Neural cell (in vitro differentiated cells): ENCODE measurements around the gene LGI4. TPM values are rescaled to one million over a fixed set of nuclear protein-coding genes. Genes with fewer than 3 reads are reported as not detected.

Experiments
- H2AFZ ChIP-seq: fragments of 200-600, 300-800 bp; sonication (generic), shearing (Covaris generic); 2 replicates; pipeline ENCODE4 v1.6.0; 2014; ENCODE audit warnings: low read depth, mild to moderate bottlenecking, antibody characterized with exemption, low read length, moderate library complexity
- H3F3A ChIP-seq: fragments of 200-600 bp; shearing (Covaris generic); 2 replicates; pipeline ENCODE4 v1.6.1; 2016; ENCODE audit warnings: mild to moderate bottlenecking, moderate library complexity, mixed read lengths, antibody characterized with exemption, low read length; ENCODE audit not compliant: insufficient read depth, poor library complexity, severe bottlenecking
- H3K27ac ChIP-seq: fragments of 200-600, 300-800 bp; sonication (generic), shearing (Covaris generic); 2 replicates; pipeline ENCODE4 v1.5.1; 2014; ENCODE audit warnings: mild to moderate bottlenecking, low read length, moderate library complexity
- H3K27me3 ChIP-seq: fragments of 300-800, 200-600 bp; sonication (generic), shearing (Covaris generic); 2 replicates; pipeline ENCODE4 v1.6.0; 2014; ENCODE audit warnings: mild to moderate bottlenecking, low read depth, low read length, moderate library complexity; ENCODE audit not compliant: insufficient read depth
- H3K36me3 ChIP-seq: fragments of 300-800, 200-600 bp; sonication (generic), shearing (Covaris generic); 2 replicates; pipeline ENCODE4 v1.5.1; 2014; ENCODE audit warnings: mild to moderate bottlenecking, antibody characterized with exemption, low read length, moderate library complexity; ENCODE audit not compliant: insufficient read depth
- H3K4me2 ChIP-seq: fragments of 300-800, 200-600 bp; sonication (generic), shearing (Covaris generic); 2 replicates; pipeline ENCODE4 v1.6.0; 2014; ENCODE audit warnings: mild to moderate bottlenecking, low read length
- H3K4me3 ChIP-seq: fragments of 300-800, 200-600 bp; sonication (generic), shearing (Covaris generic); 2 replicates; pipeline ENCODE4 v1.5.1; 2014; ENCODE audit warnings: mild to moderate bottlenecking, low read length, moderate library complexity
- H3K79me2 ChIP-seq: fragments of 200-600 bp; shearing (Covaris generic); replicated peaks from 2 replicates; pipeline ENCODE4 v1.6.0; 2014; ENCODE audit warnings: mild to moderate bottlenecking, low read length, moderate library complexity; ENCODE audit not compliant: insufficient read depth
- H3K9ac ChIP-seq: fragments of 300-800, 200-600 bp; sonication (generic), shearing (Covaris generic); 2 replicates; pipeline ENCODE4 v1.6.1; 2016; ENCODE audit warnings: mild to moderate bottlenecking, low read length, mixed read lengths
- H3K9me2 ChIP-seq: fragments of 200-600 bp; shearing (Covaris generic); 2 replicates; pipeline ENCODE4 v1.6.1; 2016; ENCODE audit warnings: mild to moderate bottlenecking, low read length, mixed read lengths; ENCODE audit not compliant: insufficient read depth
- H3K9me3 ChIP-seq: fragments of 200-600, 300-800 bp; sonication (generic), shearing (Covaris generic); 2 replicates; pipeline ENCODE4 v1.6.1; 2016; ENCODE audit warnings: mild to moderate bottlenecking, mixed run types, low read length, moderate library complexity, mixed read lengths
- H4K20me1 ChIP-seq: fragments of 200-600 bp; shearing (Covaris generic); 2 replicates; pipeline ENCODE4 v1.6.1; 2016; ENCODE audit warnings: mild to moderate bottlenecking, mixed run types; ENCODE audit not compliant: insufficient read depth
- EP300 ChIP-seq: fragments of 450-650 bp; conservative IDR thresholded peaks from 2 replicates; pipeline ENCODE4 v1.6.1; 2014; ENCODE audit warnings: antibody characterized with exemption, mild to moderate bottlenecking, moderate library complexity; ENCODE audit not compliant: poor library complexity, severe bottlenecking
- EZH2 ChIP-seq: fragments of 200-600, 300-800 bp; shearing (Covaris generic), sonication (generic); IDR thresholded peaks from 2 replicates; pipeline ENCODE4 v1.6.1; 2014; ENCODE audit warnings: antibody characterized with exemption, low read length, borderline replicate concordance, mild to moderate bottlenecking; ENCODE audit not compliant: insufficient read depth, poor library complexity, severe bottlenecking
- MXI1 ChIP-seq: fragments of 450-650 bp; conservative IDR thresholded peaks from 2 replicates; pipeline ENCODE4 v1.6.1; 2014; ENCODE audit warnings: antibody characterized with exemption, mild to moderate bottlenecking; ENCODE audit not compliant: poor library complexity, severe bottlenecking
- POLR2AphosphoS5 ChIP-seq: IDR thresholded peaks from 2 replicates; pipeline ENCODE4 v1.6.1; 2012
- RAD21 ChIP-seq: fragments of 450-650 bp; conservative IDR thresholded peaks from 2 replicates; pipeline ENCODE4 v1.6.1; 2014; ENCODE audit warnings: antibody characterized with exemption, mild to moderate bottlenecking, moderate library complexity
- REST ChIP-seq: IDR thresholded peaks from 2 replicates; pipeline ENCODE4 v1.6.1; 2012; ENCODE audit warnings: borderline replicate concordance
- SMC3 ChIP-seq: fragments of 450-650 bp; conservative IDR thresholded peaks from 2 replicates; pipeline ENCODE4 v1.6.1; 2014; ENCODE audit warnings: antibody characterized with exemption, mild to moderate bottlenecking, moderate library complexity; ENCODE audit not compliant: poor library complexity
- TAF1 ChIP-seq: IDR thresholded peaks from 2 replicates; pipeline ENCODE4 v1.6.1; 2012; ENCODE audit warnings: low read depth
- polyA plus RNA-seq: library from polyadenylated mRNA; depleted of rRNA; stranded (reverse); fragments of >200 nt; gene quantifications from 2 replicates; pipeline ENCODE4 v1.2.3, GENCODE V29; 2014
- TF ChIP-seq, protein P1 (sequence below): fragments of 450-650 bp; IDR thresholded peaks from 2 replicates; pipeline ENCODE4 v1.5.1; 2014; ENCODE audit warnings: antibody characterized with exemption, mild to moderate bottlenecking, moderate library complexity; ENCODE audit not compliant: poor library complexity, severe bottlenecking

LGI4 gene
- polyA plus RNA-seq, 1 donor from 2014 or later, result 0.63 TPM

DNA sequence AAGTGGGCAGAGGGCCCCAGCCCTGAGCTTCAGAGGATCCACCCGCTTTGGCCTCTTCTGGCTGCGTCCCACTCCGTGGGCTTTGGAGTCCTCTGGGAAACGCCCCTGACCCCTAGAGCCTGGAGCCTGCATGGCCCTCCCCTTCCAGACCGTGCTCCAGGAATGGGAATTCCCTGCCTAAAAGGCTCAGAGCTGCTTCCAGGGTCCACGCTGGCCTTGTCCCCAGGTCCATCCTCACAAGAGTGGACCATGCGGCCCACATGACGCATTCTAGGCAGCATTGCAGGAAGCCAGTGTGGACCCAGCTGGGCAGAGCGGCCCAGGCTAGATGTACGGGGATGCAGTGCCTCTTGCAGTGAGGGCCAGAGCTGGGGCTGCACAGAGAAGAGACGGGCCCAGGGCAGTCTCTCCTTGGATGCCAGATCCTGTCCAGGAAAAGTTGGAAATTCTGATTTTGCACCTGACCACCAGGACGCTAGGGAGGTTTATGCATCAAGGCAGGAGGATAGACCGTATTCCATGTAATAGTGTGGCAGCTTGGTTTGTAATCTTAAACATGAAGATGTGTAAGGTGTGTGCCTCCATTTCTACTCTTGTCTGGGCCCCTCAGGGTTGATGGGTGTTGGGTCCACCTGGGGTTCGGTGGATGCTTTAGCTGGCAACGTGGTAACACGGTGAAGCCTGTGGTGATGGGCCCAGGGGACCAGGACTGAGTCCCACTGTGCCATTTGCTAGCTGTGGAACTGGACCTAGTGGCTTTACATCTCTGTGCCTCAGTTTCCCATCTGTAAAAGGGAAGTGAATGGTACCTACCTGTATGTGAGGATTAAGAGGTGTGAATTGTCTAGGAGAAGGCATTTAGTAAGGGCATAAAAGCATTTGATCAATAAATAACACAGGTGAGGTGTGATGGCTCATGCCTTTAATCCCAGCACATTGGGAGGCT is 34.0 kb downstream of the LGI4 start:
- no peaks in the 10 kb centered on the region for H3K27me3 ChIP-seq
- no peak overlapping the region for H3K27ac ChIP-seq
- H3K9ac ChIP-seq, result no peak overlapping the region
- H3K4me3 ChIP-seq, result no peak overlapping the region
- H2AFZ ChIP-seq, result no peak overlapping the region
- H3F3A ChIP-seq, result no peaks in the 10 kb centered on the region
- no peak overlapping the region for H3K4me2 ChIP-seq
- H4K20me1 ChIP-seq, result no peaks in the 10 kb centered on the region
- H3K79me2 ChIP-seq, result no peaks in the 10 kb centered on the region
- no peaks in the 10 kb centered on the region for H3K36me3 ChIP-seq
- TF ChIP-seq RAD21 (no peak), REST (no peak), MXI1 (no peak), EZH2 (no peak), TAF1 (no peak), EP300 (no peak), SMC3 (no peak), POLR2AphosphoS5 (no peak)
- TF ChIP-seq, protein P1, sequence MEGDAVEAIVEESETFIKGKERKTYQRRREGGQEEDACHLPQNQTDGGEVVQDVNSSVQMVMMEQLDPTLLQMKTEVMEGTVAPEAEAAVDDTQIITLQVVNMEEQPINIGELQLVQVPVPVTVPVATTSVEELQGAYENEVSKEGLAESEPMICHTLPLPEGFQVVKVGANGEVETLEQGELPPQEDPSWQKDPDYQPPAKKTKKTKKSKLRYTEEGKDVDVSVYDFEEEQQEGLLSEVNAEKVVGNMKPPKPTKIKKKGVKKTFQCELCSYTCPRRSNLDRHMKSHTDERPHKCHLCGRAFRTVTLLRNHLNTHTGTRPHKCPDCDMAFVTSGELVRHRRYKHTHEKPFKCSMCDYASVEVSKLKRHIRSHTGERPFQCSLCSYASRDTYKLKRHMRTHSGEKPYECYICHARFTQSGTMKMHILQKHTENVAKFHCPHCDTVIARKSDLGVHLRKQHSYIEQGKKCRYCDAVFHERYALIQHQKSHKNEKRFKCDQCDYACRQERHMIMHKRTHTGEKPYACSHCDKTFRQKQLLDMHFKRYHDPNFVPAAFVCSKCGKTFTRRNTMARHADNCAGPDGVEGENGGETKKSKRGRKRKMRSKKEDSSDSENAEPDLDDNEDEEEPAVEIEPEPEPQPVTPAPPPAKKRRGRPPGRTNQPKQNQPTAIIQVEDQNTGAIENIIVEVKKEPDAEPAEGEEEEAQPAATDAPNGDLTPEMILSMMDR, result no peak
- no peaks in the 10 kb centered on the region for H3K9me3 ChIP-seq
- H3K9me2 ChIP-seq, result no peaks in the 10 kb centered on the region

DNA sequence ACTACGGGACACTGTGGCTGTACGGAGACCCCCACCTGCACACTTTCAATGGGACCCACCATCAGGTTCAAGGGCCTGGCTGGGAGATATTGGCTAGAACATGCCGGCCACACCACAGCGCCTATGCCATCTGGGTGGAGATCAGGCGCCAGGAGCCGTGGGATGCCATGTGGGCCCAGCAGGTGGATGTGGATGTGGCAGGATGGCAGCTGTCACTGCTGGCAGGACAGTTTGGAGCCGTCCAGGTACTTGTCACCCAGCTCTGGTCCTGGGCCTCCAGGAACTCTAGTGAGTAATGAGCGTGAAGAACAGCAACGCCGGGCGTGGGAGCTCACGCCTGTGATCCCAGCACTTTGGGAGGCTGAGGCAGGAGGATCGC is 35.0 kb downstream of the LGI4 start:
- Histone ChIP-seq H3K27me3 (no peaks in the 10 kb centered on the region), H3F3A (no peaks in the 10 kb centered on the region), H3K36me3 (no peaks in the 10 kb centered on the region), H4K20me1 (no peaks in the 10 kb centered on the region), H3K9me3 (no peaks in the 10 kb centered on the region), H3K4me2 (no peak overlapping the region), H3K4me3 (no peak overlapping the region), H2AFZ (no peak overlapping the region), H3K9ac (no peak overlapping the region), H3K27ac (no peak overlapping the region), H3K9me2 (no peaks in the 10 kb centered on the region), H3K79me2 (no peaks in the 10 kb centered on the region)
- no peak for TF ChIP-seq SMC3
- no peak for TF ChIP-seq POLR2AphosphoS5
